GM23338 (cell line): ENCODE data around the gene RILP. TPM values are rescaled to one million over a fixed set of nuclear protein-coding genes. Genes with fewer than 3 reads are reported as not detected.

Source experiments
- ATAC-seq: fragments of 200-7000 bp; cut with Tn5 transposase; 3 replicates; pipeline ENCODE4 v1.9.1; 2020
- DNase-seq: peaks from one replicate; pipeline ENCODE4 v3.0.0-alpha.2; 2015; ENCODE audit warnings: low spot score
- H2AFZ ChIP-seq: fragments of 200-600 bp; sonication (generic); 2 replicates; pipeline ENCODE4 v1.8.0; 2016; ENCODE audit warnings: antibody characterized with exemption, mild to moderate bottlenecking, moderate library complexity
- H3F3A ChIP-seq: fragments of 200-600 bp; sonication (generic); replicated peaks from 2 replicates; pipeline ENCODE4 v1.8.0; 2017; ENCODE audit warnings: antibody characterized with exemption, mixed run types, low read depth
- H3K27ac ChIP-seq: fragments of 200-600 bp; sonication (generic); 2 replicates; pipeline ENCODE4 v1.6.1; 2016; ENCODE audit warnings: low read depth
- H3K27me3 ChIP-seq: fragments of 200-600 bp; sonication (generic); 2 replicates; pipeline ENCODE4 v1.8.0; 2016; ENCODE audit warnings: mild to moderate bottlenecking, mixed run types, moderate library complexity; ENCODE audit not compliant: insufficient read depth
- H3K36me3 ChIP-seq: fragments of 200-600 bp; sonication (generic); 2 replicates; pipeline ENCODE4 v1.8.0; 2016; ENCODE audit warnings: mild to moderate bottlenecking; ENCODE audit not compliant: insufficient read depth
- H3K4me1 ChIP-seq: fragments of 200-600 bp; sonication (generic); 2 replicates; pipeline ENCODE4 v1.8.0; 2016; ENCODE audit warnings: mild to moderate bottlenecking, moderate library complexity; ENCODE audit not compliant: insufficient read depth
- H3K4me2 ChIP-seq: fragments of 200-600 bp; sonication (generic); 2 replicates; pipeline ENCODE4 v1.7.1; 2017; ENCODE audit warnings: mixed run types
- H3K4me3 ChIP-seq: fragments of 200-600 bp; sonication (generic); 2 replicates; pipeline ENCODE4 v1.6.1; 2016; ENCODE audit warnings: mixed run types
- H3K79me2 ChIP-seq: fragments of 200-600 bp; sonication (generic); replicated peaks from 2 replicates; pipeline ENCODE4 v1.8.0; 2017; ENCODE audit warnings: mild to moderate bottlenecking; ENCODE audit not compliant: insufficient read depth
- H3K9me2 ChIP-seq: fragments of 200-600 bp; sonication (generic); 2 replicates; pipeline ENCODE4 v1.8.0; 2017; ENCODE audit not compliant: insufficient read depth
- H4K20me1 ChIP-seq: fragments of 200-600 bp; sonication (generic); replicated peaks from 2 replicates; pipeline ENCODE4 v1.8.0; 2017; ENCODE audit warnings: mild to moderate bottlenecking; ENCODE audit not compliant: insufficient read depth
- H3K27ac Mint-ChIP-seq: 2 replicates; pipeline ENCODE4 v1.8.0; 2020; ENCODE audit warnings: inconsistent platforms, mild to moderate bottlenecking, moderate library complexity, mixed read lengths
- H3K27me3 Mint-ChIP-seq: 3 replicates; pipeline ENCODE4 v1.8.0; 2022; ENCODE audit warnings: low read depth, mild to moderate bottlenecking, moderate library complexity, mixed read lengths, inconsistent platforms; ENCODE audit not compliant: insufficient read depth, poor library complexity
- H3K36me3 Mint-ChIP-seq: 3 replicates; pipeline ENCODE4 v1.8.0; 2021; ENCODE audit warnings: low read depth, mild to moderate bottlenecking, inconsistent platforms, moderate library complexity, mixed read lengths
- H3K4me1 Mint-ChIP-seq: 3 replicates; pipeline ENCODE4 v1.8.0; 2020; ENCODE audit warnings: mild to moderate bottlenecking, inconsistent platforms, mixed read lengths
- H3K4me3 Mint-ChIP-seq: 3 replicates; pipeline ENCODE4 v1.8.0; 2021; ENCODE audit warnings: moderate library complexity, mild to moderate bottlenecking, inconsistent platforms, mixed read lengths
- H3K9me3 Mint-ChIP-seq: 3 replicates; pipeline ENCODE4 v1.8.0; 2020; ENCODE audit warnings: moderate library complexity, mild to moderate bottlenecking, inconsistent platforms, mixed read lengths
- CREB1 ChIP-seq: fragments of 250-450 bp; sonication (Bioruptor Pico); IDR thresholded peaks from 2 replicates; pipeline ENCODE4 v1.5.0; 2020; ENCODE audit warnings: low read depth, mild to moderate bottlenecking, moderate library complexity
- CTCF ChIP-seq, 2 experiments: fragments of 200-600 bp in 1 of 2; sonication (generic) in 1 of 2; conservative IDR thresholded peaks; 2 replicates each; pipeline versions ENCODE4 v1.5.1 to v1.6.1; 2016 to 2017; ENCODE audit warnings: antibody characterized with exemption in 2 of 2, low read depth in 2 of 2, mild to moderate bottlenecking in 2 of 2, moderate library complexity in 1 of 2
- EZH2 ChIP-seq: fragments of 200-600 bp; sonication (generic); IDR thresholded peaks from one replicate; pipeline ENCODE4 v1.8.0; 2017; ENCODE audit warnings: antibody characterized with exemption, mild to moderate bottlenecking, low read depth; ENCODE audit not compliant: unreplicated experiment
- EZH2phosphoT487 ChIP-seq: fragments of 200-600 bp; sonication (generic); IDR thresholded peaks from one replicate; pipeline ENCODE4 v1.8.1; 2018; ENCODE audit warnings: antibody characterized with exemption; ENCODE audit not compliant: unreplicated experiment
- JUNB ChIP-seq: IDR thresholded peaks from one replicate; pipeline ENCODE4 v1.6.1; 2016; ENCODE audit warnings: antibody characterized with exemption; ENCODE audit not compliant: unreplicated experiment
- NANOG ChIP-seq: IDR thresholded peaks from 2 replicates; pipeline ENCODE4 v1.6.1; 2016; ENCODE audit warnings: antibody characterized with exemption, borderline replicate concordance
- POLR2AphosphoS5 ChIP-seq: IDR thresholded peaks from 2 replicates; pipeline ENCODE4 v1.6.1; 2016; ENCODE audit warnings: antibody characterized with exemption, low read depth
- REST ChIP-seq: IDR thresholded peaks from one replicate; pipeline ENCODE4 v1.6.1; 2018; ENCODE audit warnings: antibody characterized with exemption; ENCODE audit not compliant: unreplicated experiment
- STAT1 ChIP-seq: IDR thresholded peaks from one replicate; pipeline ENCODE4 v1.6.1; 2016; ENCODE audit warnings: antibody characterized with exemption; ENCODE audit not compliant: unreplicated experiment
- ZNF114 ChIP-seq: fragments of 250-450 bp; sonication (Bioruptor Pico); IDR thresholded peaks from 2 replicates; pipeline ENCODE4 v1.5.0; 2020; ENCODE audit warnings: mild to moderate bottlenecking, moderate library complexity
- ZNF331 ChIP-seq: fragments of 250-450 bp; sonication (Bioruptor Pico); IDR thresholded peaks from 2 replicates; pipeline ENCODE4 v1.5.0; 2020; ENCODE audit warnings: low read depth, mild to moderate bottlenecking, moderate library complexity
- polyA plus RNA-seq: library from polyadenylated mRNA; unstranded; fragments of >200 nt; fragmentation: Nextera tagmentation; extraction: Ambion mirVana; gene quantifications from 2 replicates; pipeline ENCODE4 v1.2.1, GENCODE V29; 2016
- total RNA-seq: library from RNA; depleted of rRNA; stranded (reverse); fragments of >200 nt; shearing (Covaris generic); gene quantifications from 2 replicates; pipeline ENCODE4 v1.2.3, GENCODE V29; 2014
- TF ChIP-seq, protein P1 (sequence below): fragments of 250-450 bp; sonication (Bioruptor Pico); IDR thresholded peaks from 2 replicates; pipeline ENCODE4 v1.5.0; 2020; ENCODE audit warnings: mild to moderate bottlenecking, moderate library complexity

Gene RILP
- total and polyA plus RNA-seq, 2 experiments from 2014 or later, result 9.2 to 10.8 TPM

DNA sequence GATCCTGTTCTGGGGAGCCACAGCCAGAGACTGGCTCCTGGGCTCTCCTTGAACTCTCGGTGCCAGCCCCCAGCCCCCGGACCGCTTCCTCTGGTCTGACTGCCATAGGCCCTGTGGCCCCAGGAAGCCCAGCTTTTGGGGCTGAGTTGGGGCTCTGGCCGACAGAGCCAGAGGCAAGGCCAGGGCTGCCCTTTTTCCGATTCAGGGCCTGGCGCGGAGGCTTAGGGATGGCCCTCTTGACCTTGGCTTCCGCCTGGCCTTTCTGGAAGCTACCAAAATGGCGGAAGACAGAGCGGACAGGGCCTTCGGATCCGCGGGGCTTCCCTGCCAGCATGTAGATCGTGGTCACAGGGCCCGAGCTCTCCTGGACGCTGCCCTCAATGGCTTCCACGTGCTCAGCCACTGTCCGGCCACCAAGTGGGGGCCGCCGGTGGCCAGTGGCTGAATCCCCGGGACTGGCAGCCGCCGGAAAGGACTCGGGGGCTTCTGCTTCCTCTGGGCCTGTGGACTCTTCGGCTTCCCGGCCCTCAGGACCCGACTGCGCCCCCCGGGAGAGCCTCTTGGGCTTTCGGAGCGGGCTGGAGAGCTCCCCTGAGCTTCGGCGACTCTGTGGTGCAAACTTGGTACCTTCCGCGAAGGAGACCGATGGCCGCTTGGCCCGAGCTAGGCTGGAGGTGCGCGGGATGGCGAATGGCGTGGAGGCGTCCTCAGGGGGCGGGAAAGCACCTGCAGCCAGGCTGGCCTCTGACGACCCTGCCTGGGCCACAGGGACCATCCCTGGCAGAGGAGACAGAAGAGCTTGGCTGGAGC lies 14.6 kb downstream of the RILP start (continued):
- TF ChIP-seq, protein P1, sequence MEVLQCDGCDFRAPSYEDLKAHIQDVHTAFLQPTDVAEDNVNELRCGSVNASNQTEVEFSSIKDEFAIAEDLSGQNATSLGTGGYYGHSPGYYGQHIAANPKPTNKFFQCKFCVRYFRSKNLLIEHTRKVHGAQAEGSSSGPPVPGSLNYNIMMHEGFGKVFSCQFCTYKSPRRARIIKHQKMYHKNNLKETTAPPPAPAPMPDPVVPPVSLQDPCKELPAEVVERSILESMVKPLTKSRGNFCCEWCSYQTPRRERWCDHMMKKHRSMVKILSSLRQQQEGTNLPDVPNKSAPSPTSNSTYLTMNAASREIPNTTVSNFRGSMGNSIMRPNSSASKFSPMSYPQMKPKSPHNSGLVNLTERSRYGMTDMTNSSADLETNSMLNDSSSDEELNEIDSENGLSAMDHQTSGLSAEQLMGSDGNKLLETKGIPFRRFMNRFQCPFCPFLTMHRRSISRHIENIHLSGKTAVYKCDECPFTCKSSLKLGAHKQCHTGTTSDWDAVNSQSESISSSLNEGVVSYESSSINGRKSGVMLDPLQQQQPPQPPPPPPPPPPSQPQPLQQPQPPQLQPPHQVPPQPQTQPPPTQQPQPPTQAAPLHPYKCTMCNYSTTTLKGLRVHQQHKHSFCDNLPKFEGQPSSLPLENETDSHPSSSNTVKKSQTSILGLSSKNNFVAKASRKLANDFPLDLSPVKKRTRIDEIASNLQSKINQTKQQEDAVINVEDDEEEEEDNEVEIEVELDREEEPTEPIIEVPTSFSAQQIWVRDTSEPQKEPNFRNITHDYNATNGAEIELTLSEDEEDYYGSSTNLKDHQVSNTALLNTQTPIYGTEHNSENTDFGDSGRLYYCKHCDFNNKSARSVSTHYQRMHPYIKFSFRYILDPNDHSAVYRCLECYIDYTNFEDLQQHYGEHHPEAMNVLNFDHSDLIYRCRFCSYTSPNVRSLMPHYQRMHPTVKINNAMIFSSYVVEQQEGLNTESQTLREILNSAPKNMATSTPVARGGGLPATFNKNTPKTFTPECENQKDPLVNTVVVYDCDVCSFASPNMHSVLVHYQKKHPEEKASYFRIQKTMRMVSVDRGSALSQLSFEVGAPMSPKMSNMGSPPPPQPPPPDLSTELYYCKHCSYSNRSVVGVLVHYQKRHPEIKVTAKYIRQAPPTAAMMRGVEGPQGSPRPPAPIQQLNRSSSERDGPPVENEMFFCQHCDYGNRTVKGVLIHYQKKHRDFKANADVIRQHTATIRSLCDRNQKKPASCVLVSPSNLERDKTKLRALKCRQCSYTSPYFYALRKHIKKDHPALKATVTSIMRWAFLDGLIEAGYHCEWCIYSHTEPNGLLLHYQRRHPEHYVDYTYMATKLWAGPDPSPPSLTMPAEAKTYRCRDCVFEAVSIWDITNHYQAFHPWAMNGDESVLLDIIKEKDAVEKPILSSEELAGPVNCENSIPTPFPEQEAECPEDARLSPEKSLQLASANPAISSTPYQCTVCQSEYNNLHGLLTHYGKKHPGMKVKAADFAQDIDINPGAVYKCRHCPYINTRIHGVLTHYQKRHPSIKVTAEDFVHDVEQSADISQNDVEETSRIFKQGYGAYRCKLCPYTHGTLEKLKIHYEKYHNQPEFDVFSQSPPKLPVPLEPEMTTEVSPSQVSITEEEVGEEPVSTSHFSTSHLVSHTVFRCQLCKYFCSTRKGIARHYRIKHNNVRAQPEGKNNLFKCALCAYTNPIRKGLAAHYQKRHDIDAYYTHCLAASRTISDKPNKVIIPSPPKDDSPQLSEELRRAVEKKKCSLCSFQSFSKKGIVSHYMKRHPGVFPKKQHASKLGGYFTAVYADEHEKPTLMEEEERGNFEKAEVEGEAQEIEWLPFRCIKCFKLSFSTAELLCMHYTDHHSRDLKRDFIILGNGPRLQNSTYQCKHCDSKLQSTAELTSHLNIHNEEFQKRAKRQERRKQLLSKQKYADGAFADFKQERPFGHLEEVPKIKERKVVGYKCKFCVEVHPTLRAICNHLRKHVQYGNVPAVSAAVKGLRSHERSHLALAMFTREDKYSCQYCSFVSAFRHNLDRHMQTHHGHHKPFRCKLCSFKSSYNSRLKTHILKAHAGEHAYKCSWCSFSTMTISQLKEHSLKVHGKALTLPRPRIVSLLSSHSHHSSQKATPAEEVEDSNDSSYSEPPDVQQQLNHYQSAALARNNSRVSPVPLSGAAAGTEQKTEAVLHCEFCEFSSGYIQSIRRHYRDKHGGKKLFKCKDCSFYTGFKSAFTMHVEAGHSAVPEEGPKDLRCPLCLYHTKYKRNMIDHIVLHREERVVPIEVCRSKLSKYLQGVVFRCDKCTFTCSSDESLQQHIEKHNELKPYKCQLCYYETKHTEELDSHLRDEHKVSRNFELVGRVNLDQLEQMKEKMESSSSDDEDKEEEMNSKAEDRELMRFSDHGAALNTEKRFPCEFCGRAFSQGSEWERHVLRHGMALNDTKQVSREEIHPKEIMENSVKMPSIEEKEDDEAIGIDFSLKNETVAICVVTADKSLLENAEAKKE (CRISPR knock-in tag), result no peak
- no peak for TF ChIP-seq JUNB
- TF ChIP-seq POLR2AphosphoS5, result no peak

DNA sequence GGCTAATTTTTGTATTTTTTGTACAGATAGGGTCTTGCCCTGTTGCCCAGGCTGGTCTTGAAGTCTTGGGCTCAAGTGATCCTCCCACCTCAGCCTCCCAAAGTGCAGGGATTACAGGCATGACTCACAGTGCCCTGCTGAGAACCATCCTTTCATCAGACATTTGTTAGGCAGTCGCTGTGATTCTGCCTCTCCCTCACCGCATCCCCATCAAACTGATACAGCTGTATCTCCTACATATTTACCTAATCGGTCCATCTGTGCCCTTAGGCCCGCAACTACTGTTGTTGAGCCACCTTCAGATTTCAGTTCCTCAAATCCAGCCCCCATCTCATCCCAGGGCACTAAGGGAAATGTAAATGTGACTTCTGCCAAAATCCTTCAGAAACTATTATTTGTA lies 19.0 kb downstream of the RILP start:
- no peaks in the 10 kb centered on the region for H3K36me3 ChIP-seq
- Mint-ChIP-seq H3K27me3 (peaks cover 19% of the 10 kb centered on the region), H3K27ac (no peak overlapping the region), H3K9me3 (peaks cover 2% of the 10 kb centered on the region; the same call in 2 of the 3 replicates), H3K4me3 (peak overlapping the region; percentile 31; the same call in 2 of the 3 replicates), H3K4me1 (peaks cover 19% of the 10 kb centered on the region), H3K36me3 (no peaks in the 10 kb centered on the region; the same call in 2 of the 3 replicates)
- H3K27me3 ChIP-seq, result peaks cover 8% of the 10 kb centered on the region; the same call in 1 of the 2 replicates
- ATAC-seq (no peak), DNase-seq (no peak)
- H3K9me2 ChIP-seq, result no peaks in the 10 kb centered on the region
- H3F3A ChIP-seq, result 0 out of 2 replicates have a peak, but pooled peaks cover 13% of the 10 kb centered on the region
- no peaks in the 10 kb centered on the region for H4K20me1 ChIP-seq
- H3K4me2 ChIP-seq, result no peak overlapping the region
- no peak overlapping the region for H3K27ac ChIP-seq
- H3K4me1 ChIP-seq, result no peaks in the 10 kb centered on the region; the same call in 1 of the 2 replicates
- H3K4me3 ChIP-seq, result no peak overlapping the region
- no peak overlapping the region for H2AFZ ChIP-seq
- no peaks in the 10 kb centered on the region for H3K79me2 ChIP-seq
- no peak for TF ChIP-seq EZH2
- TF ChIP-seq ZNF331 (CRISPR knock-in tag), result no peak
- TF ChIP-seq CREB1 (CRISPR knock-in tag), result no peak
- TF ChIP-seq REST, result no peak
- no peak for TF ChIP-seq ZNF114 (CRISPR knock-in tag)
- TF ChIP-seq JUNB, result no peak
- TF ChIP-seq CTCF (conservative IDR thresholded peaks at IDR 0.05; ENCODE audit: low read depth in 2 of 2), result no peak
- no peak for TF ChIP-seq EZH2phosphoT487
- TF ChIP-seq NANOG, result no peak
- no peak for TF ChIP-seq POLR2AphosphoS5
- no peak for TF ChIP-seq STAT1
